Prostate gland (tissue), 2 donors: ENCODE measurements around the gene MAVS.

Source experiments
- CTCF ChIP-seq, 4 experiments: fragments of 200-600 bp in 2 of 4; fragments of 450-650 bp in 2 of 4; sonication (generic) in 2 of 4; IDR thresholded peaks; 1 replicate in 3 of 4; 2 replicates in 1 of 4; pipeline ENCODE4 v1.5.1; 2016 to 2019; ENCODE audit warnings: antibody characterized with exemption in 4 of 4, mild to moderate bottlenecking in 2 of 4, moderate library complexity in 2 of 4
- POLR2AphosphoS5 ChIP-seq: sonication (generic); formaldehyde crosslinking; IDR thresholded peaks from one replicate; pipeline ENCODE4 v1.6.1; 2017; ENCODE audit warnings: antibody characterized with exemption

GRCh38 chr20:3826420-3826819 lies 20.2 kb upstream of the MAVS start:
- TF ChIP-seq CTCF (IDR thresholded peaks at IDR 0.05) (no peak), POLR2AphosphoS5 (no peak)
